EH (cell line): Measurements from ENCODE around the gene ACADSB.
A peak's percentile ranks its signal among the peaks of the same experiment; 100 is the strongest.

Experiments used
- DNase-seq: peaks from one replicate; pipeline ENCODE4 v3.0.0-alpha.2; 2015; ENCODE audit warnings: low read depth

Gene ACADSB

GRCh38 chr10:123042708-123043408 lies 34.1 kb downstream of the ACADSB start:
- DNase-seq: no peak

- peak; percentile 68 for DNase-seq
Observed at GRCh38 chr10:123043409-123043925, 34.7 kb downstream of the ACADSB start.

DNA sequence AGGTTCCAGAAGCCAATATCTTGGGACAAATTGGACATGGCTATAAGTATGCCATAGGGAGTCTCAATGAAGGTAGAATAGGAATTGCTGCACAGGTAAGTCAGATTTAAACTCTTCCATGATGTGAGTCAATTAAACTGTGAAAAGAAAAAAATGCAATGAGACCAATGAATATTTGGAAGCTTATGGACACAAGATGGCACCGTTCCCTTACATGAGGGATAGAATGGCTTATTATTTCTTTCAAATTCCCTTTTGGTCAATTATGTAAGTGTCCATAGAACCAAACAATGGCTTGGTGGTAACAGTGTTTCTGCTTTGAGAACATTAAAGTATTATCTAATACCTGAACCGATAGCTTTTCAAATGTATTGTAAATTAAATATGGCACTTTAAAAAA lies 35.6 kb downstream of the ACADSB start:
- no peak for DNase-seq

GRCh38 chr10:123045961-123046731 lies 37.3 kb downstream of the ACADSB start:
- no peak for DNase-seq

DNA sequence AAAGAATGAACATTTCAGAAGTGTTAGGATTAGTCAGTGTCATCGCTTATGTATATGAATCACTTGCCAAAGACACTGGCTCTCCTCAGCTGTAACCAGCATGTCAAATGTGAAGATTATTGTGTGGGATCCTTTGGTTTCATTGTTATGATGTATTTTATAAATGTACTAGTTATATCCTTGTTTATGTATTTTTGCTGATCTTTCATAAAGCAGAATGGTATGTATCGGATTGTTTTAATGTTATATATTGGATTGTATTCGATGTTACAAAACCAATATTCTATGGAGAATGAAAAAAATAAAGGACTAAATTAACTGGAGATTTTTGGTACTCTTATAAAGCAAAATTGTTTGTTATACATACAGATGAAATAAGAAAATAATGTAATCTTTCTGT lies 49.2 kb downstream of the ACADSB start:
- DNase-seq: no peak

GRCh38 chr10:123061865-123062264 lies 53.1 kb downstream of the ACADSB start:
- DNase-seq: no peak

GRCh38 chr10:123062726-123063125 lies 53.9 kb downstream of the ACADSB start:
- no peak for DNase-seq

DNA sequence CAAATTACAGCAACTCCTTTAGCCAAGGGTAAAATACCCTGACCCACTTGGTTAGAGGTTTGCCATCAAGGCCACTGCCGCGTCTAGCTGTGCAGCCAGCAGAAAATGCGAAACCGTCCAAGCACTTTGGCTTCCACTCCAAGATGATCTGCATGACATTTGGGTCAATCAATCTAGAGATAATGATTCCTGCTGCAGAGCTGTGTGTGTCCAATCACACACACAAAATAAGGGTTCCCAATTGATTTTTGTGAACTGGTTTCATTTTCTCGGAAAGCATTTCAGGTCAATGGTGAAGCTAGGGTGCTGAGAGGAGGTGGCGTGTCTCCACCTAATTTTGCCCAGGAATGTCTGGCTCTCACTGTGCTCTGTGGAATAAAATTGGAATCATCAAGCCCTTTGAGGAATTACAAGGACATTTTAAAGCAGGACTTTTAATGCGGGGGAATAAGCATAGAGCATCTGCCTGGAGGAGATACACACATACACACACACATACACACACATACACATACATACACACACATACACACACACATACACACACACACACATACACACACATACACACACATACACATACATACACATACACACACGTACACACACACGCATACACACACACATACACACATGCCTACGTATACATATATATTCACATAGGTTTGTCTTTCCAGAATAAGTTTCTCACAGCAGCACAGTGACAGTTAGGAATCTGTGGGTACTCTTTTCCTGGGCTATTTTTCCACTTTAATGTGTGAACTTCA lies 59.5 kb downstream of the ACADSB start:
- DNase-seq: no peak

DNA sequence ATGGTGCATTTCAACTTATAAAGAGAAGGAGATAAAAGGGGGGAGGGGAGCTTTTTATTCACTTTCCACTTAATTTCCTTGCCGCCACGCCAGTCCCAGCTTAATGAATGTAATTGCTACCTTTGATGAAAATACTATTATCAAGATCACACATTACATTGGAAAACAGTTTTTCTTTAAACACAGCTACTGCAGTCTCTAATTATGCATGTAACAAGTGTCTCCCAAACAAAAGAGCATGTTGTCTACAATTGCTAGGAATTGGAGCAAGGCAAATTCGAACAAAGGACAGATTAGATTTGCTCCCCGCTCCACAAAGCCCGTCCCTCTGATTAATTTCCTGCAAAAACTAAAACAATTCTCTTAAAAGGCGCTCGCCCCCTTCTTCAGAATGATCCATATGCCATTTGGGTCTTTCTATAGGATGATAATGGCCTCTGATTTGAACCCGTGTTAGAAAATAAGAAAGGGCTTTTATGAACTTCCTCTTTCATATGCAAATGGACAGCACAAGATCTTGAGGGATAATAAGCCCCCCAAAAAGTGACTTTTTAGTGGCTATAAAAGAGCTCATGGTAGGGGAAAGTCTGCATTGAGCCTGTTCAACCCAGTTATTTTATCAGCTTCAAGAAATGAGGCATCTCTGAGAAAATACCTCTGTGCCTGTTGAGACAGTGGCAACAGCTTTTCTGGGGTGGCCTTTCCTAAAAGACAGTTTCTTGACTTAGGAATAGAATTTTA lies 60.6 kb downstream of the ACADSB start:
- DNase-seq: no peak

GRCh38 chr10:123073187-123073586 lies 64.4 kb downstream of the ACADSB start:
- no peak for DNase-seq

GRCh38 chr10:123074215-123074614 lies 65.4 kb downstream of the ACADSB start:
- DNase-seq: no peak

DNA sequence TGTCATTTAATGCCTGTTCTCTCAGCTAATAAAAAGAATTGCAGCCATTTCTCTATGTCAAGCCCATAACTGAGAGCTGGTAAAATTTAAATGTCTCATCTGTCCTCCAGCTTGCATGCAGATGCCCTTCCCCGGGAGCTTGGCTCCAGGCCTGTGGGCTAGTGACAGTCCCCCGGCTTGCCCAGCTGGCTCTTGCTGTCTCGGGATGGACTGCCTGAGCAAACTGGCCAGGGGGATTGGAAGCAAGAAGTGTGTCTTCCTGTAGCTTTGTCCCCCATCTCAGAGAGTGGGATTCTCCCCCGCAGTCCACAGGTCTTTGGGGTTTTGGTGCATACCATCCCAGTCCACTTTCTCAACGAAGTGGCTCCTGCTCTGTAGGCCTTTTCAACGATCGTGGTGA lies 73.1 kb downstream of the ACADSB start:
- DNase-seq: no peak

DNA sequence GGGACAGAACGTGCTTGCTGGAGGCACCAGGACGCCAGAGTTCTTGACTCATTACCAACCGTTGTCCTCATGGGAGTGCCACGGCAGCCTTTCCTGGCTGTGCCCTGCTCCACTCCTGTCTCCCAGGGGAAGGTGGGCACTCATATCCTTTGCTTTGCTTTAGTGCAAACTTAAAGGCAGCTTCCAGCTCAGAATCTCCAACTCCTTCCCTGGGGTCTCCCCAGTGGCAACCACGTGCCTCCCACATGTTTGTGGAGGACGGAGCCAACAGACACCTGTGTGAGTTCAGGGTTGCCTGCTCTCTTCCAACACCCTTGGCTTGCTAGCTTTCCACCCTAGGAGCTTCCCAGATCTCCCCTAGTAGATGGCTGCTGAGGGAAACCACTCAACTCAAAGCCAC lies 75.0 kb downstream of the ACADSB start:
- DNase-seq: no peak

DNA sequence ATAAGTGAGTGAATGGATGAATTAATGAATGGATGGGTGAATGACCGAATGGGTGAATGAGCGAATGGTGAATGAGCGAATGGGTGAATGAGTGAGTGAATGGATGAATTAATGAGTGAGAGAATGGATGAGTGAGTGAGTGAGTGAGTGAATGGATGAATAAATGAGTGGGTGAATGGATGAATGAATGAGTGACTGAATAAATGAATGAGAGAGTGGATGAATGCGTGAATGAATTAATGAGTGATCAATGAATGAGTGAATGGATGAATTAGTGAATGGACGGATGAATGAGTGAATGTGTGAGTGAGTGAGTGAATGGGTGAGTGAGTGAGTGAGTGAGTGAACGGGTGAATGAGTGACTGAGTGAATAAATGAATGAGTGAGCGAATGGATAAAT lies 77.5 kb downstream of the ACADSB start:
- DNase-seq: no peak

GRCh38 chr10:123087348-123087747 lies 78.5 kb downstream of the ACADSB start:
- no peak for DNase-seq

- DNase-seq: no peak
Observed at GRCh38 chr10:123087786-123088185, 79.0 kb downstream of the ACADSB start.

- no peak for DNase-seq
Observed at GRCh38 chr10:123092635-123093414, 84.0 kb downstream of the ACADSB start.

- no peak for DNase-seq
Observed at GRCh38 chr10:123093489-123093888, 84.7 kb downstream of the ACADSB start.

DNA sequence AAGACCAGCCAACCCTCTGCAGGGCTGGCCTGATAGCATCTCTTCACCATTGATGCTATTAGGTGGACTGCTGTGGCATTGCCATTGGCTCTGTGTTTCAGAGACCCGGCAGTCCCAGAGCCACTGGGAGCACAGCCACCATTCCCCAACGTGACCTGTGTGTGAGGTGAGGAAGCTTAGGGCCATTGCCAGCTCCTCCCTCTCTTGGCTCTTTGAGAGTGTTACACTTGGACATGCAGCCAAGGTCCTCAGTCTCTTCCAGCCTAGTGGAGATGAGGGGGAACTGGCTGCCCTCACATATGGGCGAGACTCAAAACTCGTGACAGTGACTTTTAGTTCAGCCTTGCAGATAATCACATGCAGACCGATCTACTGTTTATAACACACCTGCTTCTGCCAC lies 87.6 kb downstream of the ACADSB start:
- DNase-seq: no peak

- no peak for DNase-seq
Observed at GRCh38 chr10:123097039-123097438, 88.2 kb downstream of the ACADSB start.
